GM18517 (cell line): Measurements from ENCODE around the gene KRTAP5-8.
"Not testable (repeated sequence)": the region's sequence is repeated elsewhere in the genome, so short reads cannot be mapped to it uniquely, and the experiment has no call there.

Source experiments
- ATAC-seq: cut with Tn5 transposase; IDR thresholded peaks from one replicate; pipeline ENCODE4 v1.9.1; 2021; ENCODE audit warnings: mild to moderate bottlenecking, moderate library complexity; ENCODE audit not compliant: unreplicated experiment

The KRTAP5-8 gene

GRCh38 chr11:71571101-71571850, 33.5 kb downstream of the KRTAP5-8 start:
- ATAC-seq = not testable (repeated sequence)

DNA sequence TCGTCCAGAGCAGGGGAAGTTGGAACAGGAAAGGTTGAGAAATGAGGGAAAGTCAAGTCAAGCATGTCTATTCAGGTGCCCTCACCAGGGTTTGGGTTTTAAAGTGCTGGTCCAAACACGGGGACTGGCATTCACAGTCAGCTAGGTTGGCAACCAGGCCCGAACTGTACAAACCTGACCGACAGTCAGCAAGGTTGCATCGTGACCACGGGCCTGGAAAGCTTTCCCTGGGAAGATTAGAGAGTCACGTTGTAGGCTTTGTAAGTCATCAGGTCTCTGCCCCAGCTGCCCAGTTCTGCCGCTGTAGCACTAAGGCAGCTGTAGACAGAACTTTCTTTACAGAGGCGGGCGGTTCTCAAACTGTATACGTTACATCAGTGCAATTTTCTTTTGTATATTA, 35.0 kb downstream of the KRTAP5-8 start:
- no peak for ATAC-seq

DNA sequence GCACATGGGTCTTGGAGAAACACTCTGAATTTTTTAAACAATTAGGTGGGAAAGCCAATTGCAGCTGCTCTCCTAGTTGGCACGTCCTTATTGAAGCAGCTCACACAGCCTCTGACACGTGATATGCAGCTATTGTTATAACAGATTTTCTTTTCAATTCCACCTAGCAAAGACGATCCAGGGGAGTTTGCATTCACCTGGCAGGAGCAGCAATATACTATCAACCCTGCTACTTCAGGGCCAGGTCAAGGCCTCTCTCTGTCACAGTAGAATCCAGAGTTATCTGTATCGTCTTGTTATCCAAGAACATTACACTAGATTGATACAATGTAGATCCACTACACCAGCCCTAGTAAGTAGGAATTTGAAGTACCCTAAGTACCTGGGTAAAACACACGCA, 36.6 kb downstream of the KRTAP5-8 start:
- ATAC-seq = no peak

- no peak for ATAC-seq
These were observed 38.0 kb downstream of the KRTAP5-8 start for GRCh38 chr11:71575723-71576424.

DNA sequence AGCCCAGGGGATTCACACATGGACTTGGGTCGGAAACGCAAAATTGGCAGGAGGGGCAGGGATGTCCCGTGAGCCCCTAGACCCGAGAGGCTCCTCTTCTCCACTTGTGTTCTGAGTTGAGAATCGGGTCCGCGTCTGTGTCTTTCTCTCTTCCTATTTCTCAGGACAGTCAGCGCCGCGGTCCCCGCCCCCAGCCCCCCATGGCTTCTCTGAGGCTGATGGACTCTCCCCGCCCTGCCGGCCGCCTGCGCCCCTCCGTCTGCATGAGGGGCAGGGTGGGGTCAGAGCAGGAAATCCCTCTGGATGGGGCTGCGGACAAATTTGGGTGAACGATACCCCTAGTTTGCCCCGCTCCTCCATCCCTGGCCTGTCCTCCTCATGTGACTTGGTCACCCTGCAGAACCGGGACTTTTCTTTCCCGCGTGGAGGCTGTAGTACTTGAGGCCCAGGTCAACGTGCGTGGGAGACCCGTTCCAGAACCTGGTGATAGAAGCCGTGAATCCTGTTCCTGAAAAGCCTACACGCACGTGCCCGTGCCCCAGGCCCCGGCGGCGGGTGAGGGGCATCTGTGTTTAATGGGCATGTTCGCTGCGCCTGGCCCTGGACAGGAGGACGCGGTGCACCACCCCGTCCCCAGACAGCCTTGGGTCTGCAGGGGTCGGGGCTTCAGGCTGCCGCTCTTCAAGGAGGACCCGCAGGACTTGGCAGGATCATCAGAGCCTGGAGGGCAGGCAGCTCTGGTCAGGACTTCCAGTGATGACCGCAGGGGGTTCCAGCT, 39.1 kb downstream of the KRTAP5-8 start:
- not testable (repeated sequence) for ATAC-seq

DNA sequence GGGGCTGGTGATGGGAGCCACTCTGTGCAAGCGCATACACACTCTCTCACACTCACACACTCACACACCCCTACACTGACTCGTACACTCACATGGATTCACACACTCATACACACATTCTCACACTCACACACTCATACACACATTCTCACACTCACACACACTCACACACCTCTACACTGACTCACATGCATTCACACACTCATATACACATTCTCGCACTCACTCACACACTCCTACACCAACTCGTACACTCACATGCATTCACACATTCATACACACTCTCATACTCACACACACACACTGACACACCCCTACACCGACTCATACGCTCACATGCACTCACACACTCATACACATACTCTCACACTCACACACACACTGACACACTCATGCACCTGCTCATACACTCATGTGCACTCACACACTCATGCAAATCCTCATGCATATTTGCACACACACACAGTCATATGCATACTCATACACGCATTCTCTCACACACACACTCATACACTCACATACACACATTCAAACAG, 39.7 kb downstream of the KRTAP5-8 start:
- no peak for ATAC-seq

GRCh38 chr11:71579513-71579912, 41.7 kb downstream of the KRTAP5-8 start:
- ATAC-seq = not testable (repeated sequence)

DNA sequence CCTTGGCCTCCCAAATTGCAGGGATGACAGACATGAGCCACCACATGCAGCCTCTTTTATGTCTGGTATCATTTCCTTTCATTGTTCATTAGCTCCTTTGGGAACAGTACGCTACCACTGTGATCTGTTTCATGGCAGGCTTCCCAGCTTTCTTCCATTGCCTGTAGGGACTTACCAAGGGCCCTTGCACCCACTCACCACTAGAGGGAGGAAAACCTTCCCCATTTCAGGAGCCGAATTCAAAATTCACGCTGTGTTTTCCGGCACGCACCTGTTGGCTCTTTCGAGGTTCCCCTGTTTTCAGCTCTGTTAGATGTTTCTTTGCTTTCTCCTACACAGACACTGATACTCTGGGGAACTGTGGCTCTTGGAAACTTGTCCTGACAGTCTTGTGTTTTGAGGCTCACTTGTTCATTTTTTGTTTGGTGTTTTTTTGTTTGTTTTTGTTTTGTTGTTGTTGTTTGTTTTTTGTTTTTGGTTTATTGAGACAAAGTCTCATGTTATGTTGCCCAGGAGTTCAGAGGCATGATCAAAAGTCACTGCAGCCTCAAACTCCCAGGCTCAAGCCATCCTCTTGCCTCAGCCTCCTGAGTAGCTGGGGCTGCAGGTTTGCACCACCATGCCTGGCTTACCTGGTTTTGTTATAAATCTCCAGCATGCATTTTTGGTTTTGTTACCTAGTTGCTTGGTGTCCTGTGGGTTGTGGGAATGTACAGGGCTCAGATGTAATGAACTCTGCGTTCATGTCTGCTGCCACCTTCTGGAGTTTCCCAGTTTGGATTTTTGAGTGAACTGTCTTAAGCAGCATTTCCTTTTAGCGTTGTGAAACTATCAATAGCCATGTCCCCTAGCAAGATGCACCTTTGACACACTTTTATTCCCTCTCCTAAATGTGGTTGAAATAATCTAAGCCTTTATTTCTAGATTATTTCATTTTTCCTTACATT, 42.5 kb downstream of the KRTAP5-8 start:
- no peak for ATAC-seq

GRCh38 chr11:71581826-71582225, 44.0 kb downstream of the KRTAP5-8 start:
- no peak for ATAC-seq

- no peak for ATAC-seq
These were observed 44.6 kb downstream of the KRTAP5-8 start, which contains the start of gene KRTAP5-11 for GRCh38 chr11:71582309-71582895. Gene KRTAP5-11 (minus strand): TSS chr11:71582875. CDS start chr11:71582837, 38 bp downstream.

DNA sequence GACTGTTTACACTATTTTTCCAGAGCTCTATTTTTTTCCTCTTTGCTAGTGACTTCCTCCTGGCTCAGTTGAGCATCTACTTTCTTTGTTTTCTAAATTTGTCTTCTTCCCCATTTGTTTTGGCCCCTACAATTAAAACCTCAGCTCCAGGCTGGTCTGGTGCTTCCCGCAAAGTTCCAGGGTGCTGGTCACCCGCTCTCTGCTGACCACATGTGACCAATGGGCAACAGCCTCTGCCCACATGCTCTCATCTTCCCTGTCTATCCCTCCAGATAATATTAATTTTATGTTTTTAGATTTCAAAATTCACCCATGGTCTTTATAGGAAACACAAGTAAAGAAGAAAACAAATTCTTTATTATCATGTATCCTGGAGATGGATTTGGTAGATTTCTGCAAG, 45.1 kb downstream of the KRTAP5-8 start:
- ATAC-seq = not testable (repeated sequence)

DNA sequence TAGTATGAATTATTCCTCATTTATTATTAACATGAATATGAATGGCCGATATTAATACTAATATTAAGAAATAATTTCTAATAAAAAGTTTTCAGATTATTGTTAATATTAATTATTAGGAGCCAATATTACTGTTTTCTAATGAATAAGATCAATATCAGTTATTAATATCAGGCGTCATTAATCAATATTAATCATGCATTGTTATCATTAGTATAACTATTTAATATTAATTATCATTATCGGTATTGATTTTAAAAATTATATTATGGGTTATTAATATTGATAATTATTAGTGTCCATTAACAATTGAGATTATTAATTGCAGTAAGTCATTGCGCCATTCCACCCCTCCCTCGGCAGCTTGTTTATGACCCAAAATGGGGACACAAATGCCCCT, 47.8 kb downstream of the KRTAP5-8 start:
- not testable (repeated sequence) for ATAC-seq

DNA sequence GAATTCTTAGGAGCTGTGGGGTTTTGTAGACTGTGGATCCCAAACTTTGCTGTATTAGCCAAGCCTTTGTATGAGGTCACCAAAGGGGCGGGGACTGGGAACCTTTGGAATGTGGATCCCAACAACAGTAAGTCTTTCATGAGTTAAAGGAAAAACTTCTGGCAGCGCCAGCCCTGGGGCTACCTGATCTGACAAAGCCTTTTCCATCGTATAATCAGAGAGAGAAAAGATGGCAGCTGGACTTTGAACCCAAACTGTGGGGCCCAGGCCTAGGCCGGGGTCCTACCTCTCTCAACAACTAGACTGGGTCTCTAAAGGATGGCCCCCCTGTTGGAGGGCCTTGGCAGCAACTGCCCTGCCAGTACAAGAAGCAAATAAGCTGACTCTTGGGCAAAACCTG, 50.5 kb downstream of the KRTAP5-8 start:
- not testable (repeated sequence) for ATAC-seq
